ENCODE measurements around the gene SULT4A1.

DNA sequence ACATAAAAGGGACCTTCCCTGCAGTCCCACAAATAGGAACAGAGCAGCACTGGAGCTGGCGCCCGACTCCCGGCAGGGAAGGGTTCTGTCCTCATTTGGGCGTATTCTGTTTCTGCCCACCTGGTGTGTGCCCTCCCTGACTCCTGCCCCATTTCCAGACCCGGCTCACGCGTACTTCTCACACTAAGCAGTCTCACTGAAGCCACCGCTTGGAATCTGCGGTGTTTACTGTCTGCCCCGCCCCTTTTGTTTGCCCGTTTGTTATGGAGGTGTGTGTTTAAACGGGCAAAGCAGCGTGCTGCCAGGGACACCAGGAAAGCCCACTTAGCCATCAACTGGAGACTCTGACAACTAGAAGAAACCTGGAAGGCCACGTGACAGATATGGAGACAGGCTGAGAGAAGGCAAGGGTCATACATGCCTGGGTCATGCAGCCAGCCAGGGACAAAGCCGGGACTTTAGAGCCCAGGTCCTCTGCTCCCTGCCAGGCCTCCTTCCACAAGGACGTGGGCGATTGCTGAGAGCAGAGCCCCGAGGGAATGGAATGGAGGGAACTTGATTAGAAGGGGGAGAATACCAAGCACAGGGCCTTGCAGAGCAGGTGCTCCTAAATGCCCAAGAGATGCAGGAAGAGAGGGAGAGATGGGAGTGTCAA lies 41.5 kb downstream of the SULT4A1 start:
- TF ChIP-seq CHD2 (IDR thresholded peaks at IDR 0.05; ENCODE audit: low read length, partially characterized antibody) (no peak), ZFP36 (IDR thresholded peaks at IDR 0.05; ENCODE audit: borderline replicate concordance, partially characterized antibody) (no peak), POLR2A (IDR thresholded peaks at IDR 0.05; ENCODE audit: low read length) (no peak)
- TF ChIP-seq, protein P1, sequence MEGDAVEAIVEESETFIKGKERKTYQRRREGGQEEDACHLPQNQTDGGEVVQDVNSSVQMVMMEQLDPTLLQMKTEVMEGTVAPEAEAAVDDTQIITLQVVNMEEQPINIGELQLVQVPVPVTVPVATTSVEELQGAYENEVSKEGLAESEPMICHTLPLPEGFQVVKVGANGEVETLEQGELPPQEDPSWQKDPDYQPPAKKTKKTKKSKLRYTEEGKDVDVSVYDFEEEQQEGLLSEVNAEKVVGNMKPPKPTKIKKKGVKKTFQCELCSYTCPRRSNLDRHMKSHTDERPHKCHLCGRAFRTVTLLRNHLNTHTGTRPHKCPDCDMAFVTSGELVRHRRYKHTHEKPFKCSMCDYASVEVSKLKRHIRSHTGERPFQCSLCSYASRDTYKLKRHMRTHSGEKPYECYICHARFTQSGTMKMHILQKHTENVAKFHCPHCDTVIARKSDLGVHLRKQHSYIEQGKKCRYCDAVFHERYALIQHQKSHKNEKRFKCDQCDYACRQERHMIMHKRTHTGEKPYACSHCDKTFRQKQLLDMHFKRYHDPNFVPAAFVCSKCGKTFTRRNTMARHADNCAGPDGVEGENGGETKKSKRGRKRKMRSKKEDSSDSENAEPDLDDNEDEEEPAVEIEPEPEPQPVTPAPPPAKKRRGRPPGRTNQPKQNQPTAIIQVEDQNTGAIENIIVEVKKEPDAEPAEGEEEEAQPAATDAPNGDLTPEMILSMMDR (IDR thresholded peaks at IDR 0.05) = no peak

All from A549 (cell line).